ENCODE data around the gene CYP4F22.

The CYP4F22 gene

GRCh38 chr19:15534957-15535864 is 26.9 kb downstream of the CYP4F22 start:
- no peak for DNase-seq (ENCODE audit: low read depth)

DNA sequence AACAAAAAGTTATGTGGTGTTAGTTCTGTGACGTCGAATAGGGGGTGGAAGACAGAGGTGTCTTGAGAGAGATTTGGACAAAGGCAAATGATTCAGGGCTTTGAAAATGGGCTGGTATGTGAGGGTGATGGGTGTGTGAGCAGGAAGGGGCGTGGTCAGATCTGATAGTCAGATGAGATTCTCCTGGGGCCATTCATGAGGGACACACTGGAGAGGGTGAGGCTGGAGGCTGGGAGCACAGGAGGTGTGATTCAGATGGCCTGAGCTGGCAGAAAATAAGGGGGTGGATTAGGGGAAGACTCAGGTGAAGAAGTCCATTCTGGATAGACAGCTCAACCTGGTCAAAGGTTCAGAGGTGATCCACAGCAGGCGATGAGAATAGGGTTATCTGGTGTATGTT is 28.0 kb downstream of the CYP4F22 start:
- no peak for DNase-seq (ENCODE audit: low read depth)

- no peak for DNase-seq (ENCODE audit: low read depth)
Measured at GRCh38 chr19:15538774-15539173, 30.4 kb downstream of the CYP4F22 start.

GRCh38 chr19:15539638-15540037 is 31.3 kb downstream of the CYP4F22 start:
- DNase-seq (ENCODE audit: low read depth): no peak

DNA sequence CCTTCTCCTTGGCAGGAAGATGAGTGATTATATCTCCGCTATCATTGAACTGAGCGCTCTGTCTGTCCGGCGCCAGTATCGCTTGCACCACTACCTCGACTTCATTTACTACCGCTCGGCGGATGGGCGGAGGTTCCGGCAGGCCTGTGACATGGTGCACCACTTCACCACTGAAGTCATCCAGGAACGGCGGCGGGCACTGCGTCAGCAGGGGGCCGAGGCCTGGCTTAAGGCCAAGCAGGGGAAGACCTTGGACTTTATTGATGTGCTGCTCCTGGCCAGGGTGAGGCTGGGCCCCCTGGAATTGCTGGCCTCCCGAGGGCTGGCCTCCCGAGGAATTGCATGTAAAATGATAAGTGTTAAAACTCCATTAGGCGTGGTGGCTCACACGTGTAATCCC is 32.1 kb downstream of the CYP4F22 start:
- no peak for DNase-seq (ENCODE audit: low read depth)

GRCh38 chr19:15544283-15544682 is 36.0 kb downstream of the CYP4F22 start:
- no peak for DNase-seq (ENCODE audit: low read depth)

DNA sequence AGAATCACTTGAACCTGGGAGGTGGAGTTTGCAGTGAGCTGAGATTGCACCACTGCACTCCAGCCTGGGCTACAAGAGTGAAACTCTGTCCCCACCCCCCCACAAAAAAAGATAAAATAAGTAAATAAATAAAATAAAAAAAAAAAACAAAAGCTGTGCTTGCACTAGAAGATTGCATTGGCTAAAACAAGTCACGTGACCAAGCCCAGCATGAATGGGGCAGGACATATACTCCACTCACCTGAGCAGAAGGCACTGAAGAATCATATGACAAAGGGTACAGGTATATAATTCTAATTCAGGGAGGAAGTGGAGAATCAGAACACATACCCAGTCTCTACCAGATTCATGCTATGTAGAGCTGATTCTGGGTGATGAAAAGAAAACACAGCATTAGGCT is 36.6 kb downstream of the CYP4F22 start:
- no peak for DNase-seq (ENCODE audit: low read depth)

- DNase-seq (ENCODE audit: low read depth): no peak
Measured at GRCh38 chr19:15548648-15549047, 40.3 kb downstream of the CYP4F22 start.

DNA sequence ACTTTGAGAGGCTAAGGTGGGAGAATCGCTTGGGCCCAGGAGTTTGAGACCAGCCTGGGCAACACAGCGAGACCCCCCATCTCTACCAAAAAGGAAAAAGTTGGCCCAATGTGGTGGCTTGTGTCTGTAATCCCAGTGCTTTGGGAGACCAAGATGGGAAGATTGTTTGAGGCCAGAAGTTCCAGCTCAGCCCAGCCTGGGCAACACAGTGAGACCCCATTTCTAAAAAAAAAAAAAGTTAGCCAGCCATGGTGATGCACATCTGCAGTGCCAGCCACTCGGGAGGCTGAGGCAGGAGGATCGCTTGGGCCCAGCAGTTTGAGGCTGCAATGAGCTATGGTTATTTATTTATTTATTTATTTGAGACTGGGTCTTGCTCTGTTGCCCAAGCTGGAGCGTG is 41.3 kb downstream of the CYP4F22 start:
- DNase-seq (ENCODE audit: low read depth): no peak

DNA sequence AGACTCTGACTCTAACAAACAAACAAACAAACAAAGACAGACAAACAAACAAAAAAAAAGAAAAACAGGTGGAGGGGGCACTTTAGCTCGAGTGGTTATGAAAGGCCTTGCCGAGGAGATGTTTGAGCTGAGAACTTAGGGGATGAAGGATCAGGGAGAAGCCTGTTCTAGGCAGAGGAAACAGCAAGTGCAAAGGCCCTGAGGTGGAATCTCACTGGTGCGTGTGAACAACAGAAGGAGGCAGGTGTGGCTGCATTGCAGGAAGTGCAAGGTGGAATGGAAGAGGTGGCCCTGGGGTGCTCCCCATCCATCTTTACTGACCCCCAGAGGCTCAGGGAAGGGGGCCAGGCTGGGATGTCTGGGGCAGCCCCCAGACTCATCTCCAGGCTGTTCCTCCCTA is 41.9 kb downstream of the CYP4F22 start:
- no peak for DNase-seq (ENCODE audit: low read depth)

GRCh38 chr19:15550929-15551292 is 42.6 kb downstream of the CYP4F22 start:
- no peak for DNase-seq (ENCODE audit: low read depth)

DNA sequence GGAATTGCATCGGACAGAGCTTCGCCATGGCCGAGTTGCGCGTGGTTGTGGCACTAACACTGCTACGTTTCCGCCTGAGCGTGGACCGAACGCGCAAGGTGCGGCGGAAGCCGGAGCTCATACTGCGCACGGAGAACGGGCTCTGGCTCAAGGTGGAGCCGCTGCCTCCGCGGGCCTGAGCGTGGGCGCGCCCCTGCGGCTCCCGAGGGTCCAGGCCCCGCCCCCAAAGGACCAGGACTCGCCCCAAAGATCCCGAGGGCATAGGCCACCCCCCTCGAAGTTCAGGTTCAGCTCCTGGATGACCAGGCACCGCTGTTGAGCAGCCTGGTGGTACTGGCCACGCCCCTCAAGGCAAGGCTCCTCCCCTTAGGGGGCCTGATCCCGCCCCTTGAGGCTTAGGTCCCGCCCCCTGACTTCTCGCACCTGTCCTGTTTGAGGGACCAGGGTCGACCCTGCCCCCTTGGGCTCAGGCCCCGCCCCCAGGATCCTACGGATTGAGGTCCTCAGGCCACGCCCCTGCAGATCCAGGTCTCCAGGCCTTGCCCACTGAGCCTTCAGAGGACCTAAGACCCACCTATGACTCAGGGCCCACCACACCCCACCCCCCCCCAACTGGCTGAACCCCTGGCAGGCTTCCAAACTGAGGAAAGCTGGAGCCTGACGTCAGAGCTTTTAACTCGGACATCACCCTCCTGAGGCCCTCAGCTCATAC is 43.1 kb downstream of the CYP4F22 start:
- DNase-seq (ENCODE audit: low read depth): peak; percentile 53

GRCh38 chr19:15555021-15555420 is 46.7 kb downstream of the CYP4F22 start:
- no peak for DNase-seq (ENCODE audit: low read depth)

- peak; percentile 96 for DNase-seq (ENCODE audit: low read depth)
Measured at GRCh38 chr19:15555759-15556633, 47.7 kb downstream of the CYP4F22 start.

DNA sequence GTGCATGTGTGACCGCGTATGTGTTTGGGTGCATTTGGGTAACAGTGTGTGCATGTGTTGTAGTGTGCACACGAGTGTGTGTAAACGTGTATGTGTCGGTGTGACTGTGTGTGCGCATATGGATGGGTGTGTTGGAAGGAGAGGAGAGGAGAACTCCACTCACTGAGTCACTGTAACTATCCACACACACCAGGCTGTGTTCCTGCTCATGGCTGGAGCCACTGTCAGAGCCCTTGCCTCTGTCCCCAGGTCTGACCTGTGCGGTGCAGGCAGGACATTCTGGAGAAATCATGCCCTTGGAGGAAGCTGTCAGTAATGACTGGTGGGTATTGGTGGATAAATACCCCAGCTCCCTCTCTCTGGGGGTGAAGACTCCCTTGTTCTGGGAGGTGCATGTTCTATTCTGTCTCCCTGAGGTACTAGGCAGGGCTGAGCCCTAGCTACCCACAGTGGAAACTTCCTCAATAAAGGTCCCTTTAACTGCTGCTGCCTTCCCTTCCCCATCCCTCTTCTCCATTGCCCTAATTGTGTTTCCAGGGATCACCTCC is 48.4 kb downstream of the CYP4F22 start:
- no peak for DNase-seq (ENCODE audit: low read depth)

- DNase-seq (ENCODE audit: low read depth): no peak
Measured at GRCh38 chr19:15557223-15557622, 48.9 kb downstream of the CYP4F22 start.

DNA sequence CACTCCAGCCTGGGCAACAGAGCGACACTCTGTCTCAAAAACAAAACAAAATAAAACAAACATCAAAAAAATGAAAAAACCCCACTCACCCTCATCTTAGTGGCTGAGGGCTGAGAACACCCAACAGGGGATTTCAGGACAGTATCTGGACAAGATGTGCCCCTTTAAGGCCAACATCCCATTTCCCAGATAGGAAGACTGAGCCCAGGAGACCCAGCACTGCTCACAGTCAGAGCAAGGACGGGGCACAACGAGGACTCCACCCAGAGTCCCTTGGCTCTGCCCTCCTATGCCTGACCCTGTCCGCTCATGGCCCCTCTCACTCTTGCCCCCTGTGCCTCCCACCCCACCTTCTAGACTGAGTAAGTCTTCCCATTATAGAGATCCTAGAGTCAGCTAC is 53.8 kb downstream of the CYP4F22 start:
- DNase-seq (ENCODE audit: low read depth): no peak

GRCh38 chr19:15562861-15563260 is 54.5 kb downstream of the CYP4F22 start:
- no peak for DNase-seq (ENCODE audit: low read depth)

- no peak for DNase-seq (ENCODE audit: low read depth)
Measured at GRCh38 chr19:15563325-15563794, 55.0 kb downstream of the CYP4F22 start.

GRCh38 chr19:15563931-15564330 is 55.6 kb downstream of the CYP4F22 start:
- DNase-seq (ENCODE audit: low read depth): no peak

DNA sequence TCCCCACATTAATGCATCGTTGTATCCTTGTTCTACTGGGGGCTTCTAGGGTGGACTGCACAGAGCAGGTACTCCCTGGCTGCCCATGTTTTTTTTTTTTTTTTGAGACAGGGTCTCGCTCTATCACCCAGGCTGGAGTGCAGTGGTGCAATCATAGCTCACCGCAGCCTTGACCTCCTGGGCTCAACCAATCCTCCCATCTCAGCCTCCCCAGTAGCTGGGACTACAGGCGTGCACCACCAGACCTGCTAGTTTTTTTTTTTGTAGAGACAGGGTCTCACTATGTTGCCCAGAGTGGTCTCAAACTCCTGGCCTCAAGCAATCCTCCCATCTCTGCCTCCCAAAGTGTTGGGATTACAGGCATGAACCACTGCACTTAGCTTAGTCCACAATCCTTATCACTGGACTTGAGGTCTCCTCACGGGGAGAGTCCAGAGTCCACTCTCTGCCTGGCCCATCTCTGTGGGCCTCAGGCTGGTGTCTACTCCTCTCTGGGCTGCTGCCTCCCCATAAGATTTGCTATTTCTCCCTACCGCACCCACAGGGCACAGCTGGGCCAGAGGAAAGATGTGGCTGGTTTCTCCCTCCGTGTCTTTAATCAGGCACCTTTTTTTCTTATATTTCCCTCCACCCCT is 56.3 kb downstream of the CYP4F22 start:
- no peak for DNase-seq (ENCODE audit: low read depth)

GRCh38 chr19:15570420-15570819 is 62.1 kb downstream of the CYP4F22 start:
- no peak for DNase-seq (ENCODE audit: low read depth)

All from stimulated activated CD8-positive, alpha-beta memory T cell treated with anti-CD3 and anti-CD28 coated beads, Interleukin-15, amount 100 ng/mL, for 1 hour (primary cell).